Germinal center (tissue), 1 donor: ENCODE measurements around the gene SOAT1.
"Not testable (repeated sequence)": the region's sequence is repeated elsewhere in the genome, so short reads cannot be mapped to it uniquely, and the experiment has no call there.

Source experiments
- DNase-seq: peaks from one replicate; pipeline ENCODE4 v3.0.0; 2012; ENCODE audit warnings: mixed read lengths, low spot score

The SOAT1 gene

DNA sequence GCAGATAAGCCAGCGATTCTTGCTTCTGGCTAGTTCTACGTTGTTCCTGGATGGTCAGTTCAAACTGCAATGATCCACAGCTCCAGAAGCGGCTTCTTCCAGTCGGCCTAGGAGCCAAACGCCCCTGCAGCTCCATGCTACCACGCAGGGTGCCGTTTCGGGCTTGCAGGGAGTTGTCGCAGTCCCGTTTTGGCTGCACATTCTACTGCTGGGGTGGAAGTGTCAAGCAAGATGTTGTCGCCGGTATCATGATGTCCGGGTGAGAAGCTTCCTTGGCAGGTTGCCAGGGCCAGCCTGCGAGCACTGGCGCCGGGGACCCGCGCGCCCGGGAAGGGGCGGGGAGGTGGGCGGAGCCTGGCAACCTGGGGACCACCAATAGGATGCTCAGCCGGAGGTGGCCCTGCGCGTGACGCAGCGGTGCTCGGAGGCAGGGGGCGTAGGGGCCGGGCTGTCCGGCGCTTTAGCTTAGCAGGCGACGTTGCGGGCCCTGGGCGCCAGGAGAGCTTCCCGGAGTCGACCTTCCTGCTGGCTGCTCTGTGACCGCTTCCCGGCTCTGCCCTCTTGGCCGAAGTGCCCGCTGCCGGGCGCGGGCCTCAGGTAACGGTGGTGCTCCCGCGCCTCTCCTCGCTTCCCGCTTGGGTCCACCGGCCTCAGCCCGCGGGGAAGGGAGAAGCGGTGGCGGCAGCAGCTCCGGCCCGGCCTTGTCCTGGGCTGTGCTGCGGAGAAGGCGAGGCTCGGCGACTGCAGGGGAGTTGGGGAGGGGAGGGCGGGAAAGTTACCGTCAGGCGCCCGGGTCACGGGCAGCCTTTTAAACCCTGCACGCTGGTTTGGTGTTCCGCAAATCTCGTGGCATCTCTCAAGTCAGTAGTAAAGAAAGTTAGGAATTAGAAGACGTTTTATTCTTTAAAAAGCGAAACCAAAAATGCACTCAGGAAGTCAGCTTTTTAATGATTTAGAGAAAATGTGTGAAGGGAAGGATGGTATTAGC lies at the start of gene SOAT1:
SOAT1 (plus strand) TSS at position 458 of the 988 bp plus-strand sequence. CDS start 8,888 bp downstream, outside the sequence.
- peak; percentile 94 for DNase-seq

DNA sequence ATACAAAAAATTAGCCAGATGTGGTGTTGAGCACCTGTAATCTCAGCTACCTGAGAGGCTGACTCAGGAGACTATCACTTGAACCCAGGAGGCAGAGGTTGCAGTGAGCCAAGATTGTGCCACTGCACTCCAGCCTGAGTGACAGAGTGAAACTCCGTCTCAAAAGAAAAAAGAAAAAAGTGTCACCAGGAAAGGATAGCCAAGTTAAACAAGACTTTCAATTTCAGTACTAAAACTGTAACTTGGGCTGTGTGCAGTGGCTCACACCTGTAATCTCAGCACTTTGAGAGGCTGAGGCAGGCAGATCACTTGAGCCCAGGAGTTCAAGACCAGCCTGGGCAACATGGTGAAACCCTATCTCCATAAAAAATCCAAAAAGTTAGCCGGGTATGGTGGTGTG lies 48.2 kb upstream of the SOAT1 start:
- not testable (repeated sequence) for DNase-seq

DNA sequence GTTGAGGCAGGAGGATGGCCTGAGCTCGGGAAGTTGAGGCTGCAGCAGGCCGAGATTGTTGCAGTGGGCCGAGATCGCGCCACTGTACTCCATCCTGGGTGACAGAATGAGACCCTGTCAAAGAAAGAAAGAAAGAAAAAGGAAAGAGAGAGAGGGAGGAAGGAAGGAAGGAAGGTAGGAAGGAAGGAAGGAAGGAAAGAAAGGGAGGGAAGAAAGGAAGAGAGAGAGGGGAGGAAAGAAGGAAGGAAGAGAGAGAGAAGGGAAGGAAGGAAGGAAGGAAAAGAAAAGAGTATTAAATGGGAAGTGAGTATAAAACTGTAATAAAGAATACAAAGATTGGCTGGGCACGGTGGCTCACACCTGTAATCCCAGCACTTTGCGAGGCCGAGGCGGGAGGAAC lies 45.7 kb upstream of the SOAT1 start:
- no peak for DNase-seq

DNA sequence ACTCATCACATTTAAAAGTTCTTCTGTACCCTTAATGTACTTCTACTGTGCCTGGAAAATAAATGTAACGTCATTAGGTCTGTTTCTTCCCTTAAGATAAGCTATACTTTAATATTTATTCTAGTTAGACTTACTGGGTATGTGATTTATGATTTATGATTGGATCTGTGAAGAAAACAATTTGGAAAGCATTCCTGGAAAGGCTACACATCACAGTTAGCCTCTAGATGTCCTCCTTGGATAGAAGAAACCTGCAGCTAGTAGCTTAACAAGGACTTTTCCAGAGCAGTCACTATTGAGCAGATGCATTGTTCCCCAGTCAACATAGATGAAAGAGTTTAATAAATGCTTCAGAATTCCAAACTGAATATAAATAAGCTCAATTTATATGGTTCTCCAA lies 41.9 kb upstream of the SOAT1 start:
- no peak for DNase-seq

DNA sequence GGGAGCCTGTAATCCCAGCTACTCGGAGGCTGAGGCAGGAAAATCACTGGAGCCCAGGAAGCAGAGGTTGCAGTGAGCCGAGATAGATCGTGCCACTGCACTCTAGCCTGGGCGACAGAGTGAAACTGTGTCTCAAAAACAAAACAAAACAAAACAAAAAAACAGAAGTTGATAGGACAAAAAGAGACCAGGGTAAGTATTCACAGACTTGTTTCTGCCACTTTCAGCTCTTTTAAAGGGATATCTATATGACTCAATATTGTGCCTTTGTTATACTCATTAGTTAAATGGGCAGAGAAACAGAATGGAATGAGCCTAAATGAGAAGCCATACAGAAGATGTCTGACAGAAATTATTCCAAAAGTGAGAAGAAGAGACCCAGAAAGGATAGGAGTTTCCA lies 41.0 kb upstream of the SOAT1 start:
- no peak for DNase-seq

DNA sequence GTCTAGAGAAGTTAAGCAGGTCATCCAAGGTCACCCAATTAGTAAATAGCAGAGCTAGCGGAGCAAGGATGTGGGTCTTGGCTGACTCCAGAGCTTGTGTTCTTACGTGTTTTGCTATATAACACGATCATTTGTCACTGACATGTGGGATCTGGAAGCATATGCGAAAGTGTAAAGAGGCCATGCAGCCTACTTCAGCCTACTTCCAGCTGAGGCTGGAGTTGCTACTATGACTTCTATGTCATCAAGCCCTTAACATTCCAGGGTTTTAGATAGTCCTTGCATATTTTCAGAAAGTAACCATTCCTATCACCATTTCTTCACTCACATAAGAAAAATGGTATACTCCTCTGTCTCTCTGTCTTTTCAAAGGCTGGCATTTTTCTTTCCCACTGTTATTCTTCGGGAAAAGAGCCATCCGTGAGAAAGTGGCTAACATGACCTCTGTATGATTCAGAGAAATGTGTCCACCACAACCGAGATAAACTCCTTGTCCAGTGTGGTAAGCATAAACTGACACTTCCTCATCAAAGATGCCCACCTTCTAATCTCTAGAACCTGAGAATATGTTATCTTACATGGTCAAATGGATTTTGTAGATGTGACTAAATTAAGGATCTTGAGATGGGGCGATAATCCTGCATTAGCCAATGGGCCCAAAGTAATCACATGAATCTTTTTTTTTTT lies 40.2 kb upstream of the SOAT1 start:
- DNase-seq, result no peak

DNA sequence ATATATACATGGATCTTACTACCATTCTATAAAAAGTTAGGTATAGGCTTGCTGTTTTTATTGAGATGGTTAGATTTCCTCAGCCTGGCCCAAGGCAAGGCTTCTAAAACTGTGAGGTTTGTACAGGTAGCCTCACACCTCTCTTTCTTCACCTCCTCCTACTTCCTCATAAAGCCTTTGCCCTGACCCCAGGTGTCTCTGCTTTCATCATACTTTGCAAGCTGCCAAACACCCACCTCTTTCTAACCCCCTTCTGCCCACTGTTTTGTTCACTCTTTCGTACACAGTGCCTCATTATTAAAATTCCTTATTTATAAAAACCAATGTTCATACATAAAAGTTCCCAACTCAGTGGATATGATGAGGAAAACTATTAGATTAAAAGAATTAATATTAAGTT lies 31.4 kb upstream of the SOAT1 start:
- DNase-seq, result no peak

DNA sequence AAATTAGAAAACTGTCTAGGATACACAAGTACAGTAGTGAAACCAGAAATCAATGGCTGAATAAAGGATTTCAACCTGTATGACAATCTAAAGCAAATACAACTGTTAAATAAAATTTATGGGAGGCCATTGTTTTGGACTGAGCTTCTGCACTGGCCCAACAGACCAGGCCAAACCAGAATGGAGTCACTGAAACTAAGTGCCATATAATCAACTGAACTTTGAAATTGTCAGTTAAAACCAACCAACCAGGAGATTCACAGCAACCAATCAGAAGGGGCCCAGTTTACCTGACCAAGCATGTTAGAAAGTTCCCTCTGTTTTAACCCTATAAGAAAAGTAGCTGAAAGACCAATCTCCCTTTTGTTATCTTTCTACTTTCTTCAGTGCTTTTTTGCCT lies 30.5 kb upstream of the SOAT1 start:
- DNase-seq, result no peak

DNA sequence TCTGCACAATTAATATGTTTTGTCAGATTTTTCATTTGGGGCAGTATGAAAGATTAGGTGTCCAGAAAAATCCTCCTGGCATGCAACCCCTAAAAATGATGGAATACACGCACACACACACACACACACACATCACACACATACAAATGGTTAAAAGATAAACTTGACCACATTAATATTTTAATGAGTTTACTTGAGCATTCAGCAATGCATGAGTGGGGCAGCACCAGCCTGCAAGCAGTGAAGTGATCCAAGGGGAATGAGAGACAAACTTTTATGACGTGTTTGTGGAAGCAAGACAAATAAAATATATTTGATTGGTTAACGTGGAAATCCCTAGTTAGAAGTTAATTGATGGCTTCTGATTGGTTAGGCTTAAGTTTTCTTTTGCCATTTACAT lies 29.1 kb upstream of the SOAT1 start:
- DNase-seq, result no peak

DNA sequence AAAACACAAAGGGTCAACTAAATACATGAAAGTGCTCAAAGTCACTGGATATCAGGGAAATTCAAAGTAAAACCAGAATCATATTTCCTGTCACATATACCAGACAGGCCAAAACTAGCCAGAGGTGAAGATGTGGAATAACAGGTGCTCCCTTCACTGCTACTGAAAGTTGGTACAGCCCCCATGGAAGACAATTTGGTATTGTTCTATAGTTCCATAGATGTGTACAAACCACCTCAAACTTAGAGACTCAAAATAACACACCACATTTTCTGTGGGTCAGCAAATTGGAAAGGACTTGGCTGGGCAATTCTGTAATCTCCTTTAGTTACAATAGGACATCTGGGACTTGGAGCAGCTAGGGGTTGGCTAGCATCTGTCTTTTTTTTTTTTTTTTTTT lies 24.5 kb upstream of the SOAT1 start:
- no peak for DNase-seq

DNA sequence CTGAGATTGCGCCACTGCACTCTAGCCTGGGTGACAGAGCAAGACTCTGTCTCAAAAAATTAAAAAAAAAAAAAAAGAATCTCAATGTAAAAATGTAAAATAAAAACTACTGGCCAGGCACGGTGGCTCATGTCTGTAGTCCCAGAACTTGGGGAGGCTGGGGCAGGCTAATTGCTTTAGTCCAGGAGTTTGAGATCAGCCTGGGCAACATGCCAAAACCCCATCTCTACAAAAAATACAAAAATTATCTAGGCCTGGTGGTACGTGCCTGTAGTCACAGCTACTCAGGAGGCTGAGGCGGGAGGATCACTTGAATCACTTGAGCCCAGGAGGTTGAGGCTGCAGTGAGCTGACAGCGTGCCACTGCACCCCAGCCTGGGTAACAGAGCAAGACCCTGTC lies 19.2 kb upstream of the SOAT1 start:
- not testable (repeated sequence) for DNase-seq

DNA sequence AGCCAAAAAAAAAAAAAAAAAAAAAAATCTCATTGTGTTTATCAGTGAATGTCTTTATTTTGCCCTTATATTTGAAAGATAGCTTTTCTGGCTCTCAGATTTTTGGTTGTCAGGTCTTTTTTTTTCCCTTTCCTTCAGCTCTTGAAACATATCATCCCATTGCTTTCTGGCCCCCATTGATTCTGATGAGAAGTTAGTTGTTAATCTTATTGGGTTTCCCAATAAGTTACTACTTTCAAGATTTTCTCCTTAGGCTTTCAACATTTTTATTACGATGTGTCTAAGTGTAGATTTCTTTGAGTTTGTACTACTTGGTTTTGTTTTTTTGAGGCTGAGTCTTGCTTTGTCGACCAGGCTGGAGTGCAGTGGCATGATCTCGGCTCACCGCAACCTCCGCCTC lies 14.7 kb upstream of the SOAT1 start:
- no peak for DNase-seq

DNA sequence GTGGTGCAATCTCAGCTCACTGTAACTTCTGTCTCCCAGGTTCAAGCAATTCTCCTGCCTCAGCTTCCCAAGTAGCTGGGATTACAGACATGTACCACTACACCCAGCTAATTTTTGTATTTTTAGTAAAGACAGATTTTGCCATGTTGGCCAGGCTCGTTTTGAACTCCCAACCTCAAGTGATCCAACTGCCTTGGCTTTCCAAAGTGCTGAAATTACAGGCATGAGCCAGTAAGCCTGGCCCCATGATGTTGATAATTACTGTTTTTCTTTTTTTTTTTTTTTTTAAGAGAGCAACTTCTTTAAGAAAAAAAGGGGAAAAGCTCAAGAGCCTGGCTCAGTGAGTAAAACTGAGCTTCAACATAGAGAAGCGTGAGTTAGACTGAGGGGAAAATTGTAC lies 9.6 kb upstream of the SOAT1 start:
- DNase-seq, result no peak

DNA sequence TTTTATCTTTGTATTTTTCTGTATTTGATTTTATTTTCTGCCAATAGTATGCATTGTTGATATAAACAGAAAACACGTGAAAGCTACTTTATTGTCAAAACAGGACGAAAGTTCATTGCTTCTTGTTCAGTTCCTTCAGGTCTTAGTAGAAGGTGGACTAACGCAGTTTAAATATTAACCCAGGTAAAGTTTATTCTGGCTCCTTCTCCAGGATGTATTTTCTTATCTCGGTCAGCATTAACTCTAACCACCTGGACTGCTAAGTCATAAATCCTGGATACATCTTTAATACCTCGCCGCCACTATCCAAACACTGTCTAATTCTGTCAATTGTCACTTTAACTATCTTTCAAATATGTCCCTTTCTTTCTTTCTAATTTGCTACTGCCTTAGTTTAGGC lies 5.7 kb upstream of the SOAT1 start:
- DNase-seq, result no peak

DNA sequence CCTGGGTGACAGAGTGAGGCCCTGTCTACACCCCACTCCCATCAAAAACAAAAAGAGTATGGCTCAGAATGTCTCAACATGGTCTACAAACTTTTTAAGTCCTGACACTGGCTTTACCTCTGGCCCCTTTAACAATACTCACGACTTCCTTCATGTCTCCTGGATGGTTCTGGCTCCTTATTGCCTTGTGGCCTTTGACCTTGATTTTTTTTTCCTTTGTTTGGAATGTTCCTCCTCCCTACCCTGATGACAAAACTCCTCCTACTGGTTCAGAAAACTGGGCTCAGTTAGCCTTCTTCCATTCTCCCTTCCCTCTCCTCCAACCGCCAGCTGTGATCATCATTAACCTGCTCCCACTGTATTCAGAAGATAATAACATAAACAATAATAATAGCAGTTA lies 4.6 kb upstream of the SOAT1 start:
- DNase-seq, result no peak

DNA sequence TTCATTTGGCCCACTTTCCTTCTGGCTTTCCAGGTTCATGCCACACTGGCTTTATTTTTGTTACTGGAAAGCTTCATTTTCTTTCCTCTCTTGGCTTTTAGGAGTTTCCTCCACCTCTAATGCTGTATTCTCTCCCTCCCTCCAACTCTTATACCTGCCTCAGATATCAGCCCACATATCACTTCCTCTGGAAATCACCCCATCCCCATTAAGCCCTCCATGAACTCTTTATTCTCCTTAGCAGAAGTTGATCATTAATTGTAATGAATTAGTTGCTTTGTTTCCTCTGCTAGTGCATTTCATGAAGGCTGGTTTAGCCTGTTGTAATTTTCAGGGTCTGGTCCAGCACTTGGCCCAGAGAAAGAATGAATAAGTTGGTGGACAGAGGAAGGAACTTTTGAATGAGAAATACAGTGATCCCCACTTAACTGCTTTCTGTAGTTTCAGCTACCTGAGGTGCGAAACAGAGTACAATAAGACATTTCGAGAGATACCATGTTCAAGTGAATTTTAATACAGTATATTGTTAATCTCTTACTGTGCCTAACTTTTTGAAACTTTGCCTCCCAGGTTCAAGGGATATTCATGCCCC lies 1.7 kb downstream of the SOAT1 start:
- DNase-seq, result peak; percentile 18

DNA sequence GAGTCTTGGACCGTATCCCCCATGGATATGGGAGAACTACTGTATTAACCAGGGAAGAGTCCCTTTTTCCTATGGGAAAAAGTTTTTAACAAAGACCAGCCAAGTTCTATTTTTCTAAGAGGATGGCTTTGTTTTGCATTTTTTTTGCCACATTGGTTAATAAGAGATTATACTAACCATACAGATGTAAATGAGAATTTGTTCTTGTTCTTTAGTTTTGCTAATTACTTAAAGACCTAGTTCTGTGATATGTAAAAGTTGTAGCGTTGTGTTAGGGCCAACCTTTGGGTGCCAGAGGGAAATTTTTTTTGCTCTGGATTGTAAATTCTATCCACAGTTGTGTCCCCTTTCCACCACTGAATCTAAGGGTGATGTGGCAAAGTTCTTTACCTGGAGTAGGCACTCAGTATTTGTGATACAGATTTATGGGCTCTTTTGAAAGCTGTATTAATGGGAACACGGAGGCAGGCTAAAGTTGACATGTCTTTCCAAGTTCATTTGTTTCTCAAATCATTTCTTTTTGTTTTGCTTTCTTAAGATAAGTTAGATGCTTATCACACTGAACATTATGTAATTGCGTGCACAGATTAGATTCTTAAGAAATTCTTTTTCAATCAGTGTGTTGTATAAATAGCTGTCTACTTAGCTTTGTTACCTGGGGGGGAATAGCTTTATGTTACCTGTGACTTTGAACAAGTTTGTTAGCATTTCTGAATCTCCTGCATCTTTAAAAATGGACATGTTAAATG lies 2.9 kb downstream of the SOAT1 start:
- no peak for DNase-seq

DNA sequence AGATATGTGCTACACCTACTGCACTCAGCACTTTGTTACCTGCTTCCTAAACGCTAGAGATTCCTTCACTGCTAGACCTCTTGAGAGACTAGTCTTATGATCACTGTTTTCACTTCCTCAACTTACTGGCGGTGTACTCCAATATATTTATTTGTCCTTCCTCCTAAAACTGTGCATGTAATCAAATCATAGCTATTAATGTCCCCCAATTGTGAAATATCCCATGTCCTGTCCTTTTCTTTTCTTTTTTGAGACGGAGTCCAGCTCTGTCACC lies 3.4 kb downstream of the SOAT1 start:
- DNase-seq, result peak; percentile 9

DNA sequence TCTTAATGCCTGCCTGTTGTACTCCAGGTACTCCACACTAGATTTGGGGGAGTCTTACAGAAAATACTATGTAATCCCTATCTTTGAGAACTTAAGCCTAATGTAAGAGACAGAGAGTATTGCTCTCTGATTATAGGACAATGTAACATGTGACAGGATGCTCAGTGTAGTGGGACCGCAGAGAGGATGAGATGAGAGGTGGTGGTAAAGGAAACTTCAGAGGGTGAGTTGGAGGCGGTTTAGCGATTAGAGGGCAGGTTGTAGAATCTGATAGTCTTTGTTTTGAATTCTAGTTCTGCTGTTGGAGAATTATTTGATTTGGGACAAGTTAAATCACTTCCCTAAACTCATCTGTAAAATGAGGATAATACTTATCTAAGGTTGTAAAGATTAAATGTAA lies 5.4 kb downstream of the SOAT1 start:
- DNase-seq, result peak; percentile 16

DNA sequence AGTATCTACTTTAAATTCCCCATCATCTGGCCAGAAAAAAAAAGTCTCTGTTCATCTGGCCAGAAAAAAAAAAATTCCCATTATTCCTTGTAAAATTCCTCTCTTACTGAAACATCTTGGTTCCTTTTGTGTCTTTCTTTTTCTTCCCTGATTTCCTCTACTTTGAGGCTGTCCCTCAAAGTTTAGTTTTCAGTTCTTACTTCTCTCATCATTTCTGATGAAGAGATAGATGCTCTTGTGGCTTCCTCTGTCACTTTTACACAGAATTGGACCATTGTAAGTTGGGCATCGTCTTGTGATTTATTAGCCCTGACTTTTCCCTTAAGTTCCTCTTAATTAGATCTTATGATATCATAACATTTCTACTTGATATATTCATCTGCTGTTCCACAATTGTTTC lies 6.5 kb downstream of the SOAT1 start:
- no peak for DNase-seq

DNA sequence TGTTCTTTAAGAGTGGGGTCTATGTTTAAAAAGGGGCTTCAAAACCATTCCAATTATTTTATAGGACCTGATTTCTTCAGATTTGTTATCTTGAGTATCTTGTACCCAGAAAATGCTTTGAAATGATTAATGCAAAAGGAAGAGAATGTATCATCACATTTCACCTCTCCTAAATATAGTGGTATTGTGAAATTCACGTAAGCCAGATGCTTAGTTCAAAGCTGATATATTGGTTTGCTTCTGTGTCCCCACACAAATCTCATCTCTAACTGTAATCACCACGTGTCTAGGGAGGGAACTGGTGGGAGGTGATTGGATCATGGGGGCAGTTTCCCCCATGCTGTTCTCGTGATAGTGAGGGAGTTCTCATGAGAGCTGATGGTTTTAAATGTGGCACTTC lies 8.5 kb downstream of the SOAT1 start:
- no peak for DNase-seq

DNA sequence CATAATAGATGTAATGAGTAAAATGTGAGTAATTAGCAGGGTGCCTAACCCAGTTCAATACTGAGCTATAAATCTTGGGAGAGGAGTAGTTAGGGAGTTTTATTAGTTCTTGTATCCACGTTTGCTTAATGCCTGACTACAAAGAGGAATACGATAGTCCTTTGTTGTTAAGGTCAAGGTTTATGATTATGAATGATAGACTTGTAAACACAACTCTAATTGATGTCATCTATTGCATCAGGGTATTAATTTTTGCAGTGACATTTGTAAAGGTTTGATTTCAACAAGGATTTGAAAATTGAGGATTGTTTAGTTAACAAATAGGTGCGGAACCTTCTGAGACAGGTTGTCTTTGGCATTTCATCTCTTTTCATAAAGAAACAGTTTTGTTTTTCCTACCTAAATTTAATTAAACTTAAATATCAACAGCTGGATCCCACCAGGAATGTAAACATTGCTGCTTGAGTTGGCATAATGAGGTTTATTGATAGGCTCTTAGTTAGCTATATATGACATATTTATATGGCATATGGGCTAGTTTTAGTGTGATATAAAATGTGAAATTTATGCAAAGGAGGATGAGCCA lies 9.7 kb downstream of the SOAT1 start:
- DNase-seq, result no peak
